ENCODE data around the gene ZDHHC14. TPM values are rescaled to one million over a fixed set of nuclear protein-coding genes. Genes with fewer than 3 reads are reported as not detected.
"Not testable (repeated sequence)": the region's sequence is repeated elsewhere in the genome, so short reads cannot be mapped to it uniquely, and the experiment has no call there.

Gene ZDHHC14
- polyA plus RNA-seq, 1 donor, result 19.1 TPM

DNA sequence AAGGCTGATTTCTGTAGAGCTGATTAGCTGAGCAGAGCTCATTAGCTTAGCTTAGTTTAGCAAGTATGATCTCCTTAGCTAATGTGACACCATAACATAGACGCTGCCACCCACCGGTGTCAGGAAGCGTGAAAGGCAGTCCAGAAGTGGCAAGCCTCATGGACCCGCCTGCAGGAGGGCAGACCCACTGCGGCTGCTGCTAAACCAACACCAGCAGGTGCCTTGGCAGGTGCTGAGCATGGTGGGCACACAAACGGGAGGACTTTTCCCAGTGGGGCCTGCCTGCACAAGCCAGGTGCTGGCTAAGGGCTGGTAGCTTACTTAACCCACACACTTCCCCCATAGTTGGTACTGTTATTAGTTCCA lies 22.7 kb downstream of the ZDHHC14 start:
- DNase-seq, result no peak

DNA sequence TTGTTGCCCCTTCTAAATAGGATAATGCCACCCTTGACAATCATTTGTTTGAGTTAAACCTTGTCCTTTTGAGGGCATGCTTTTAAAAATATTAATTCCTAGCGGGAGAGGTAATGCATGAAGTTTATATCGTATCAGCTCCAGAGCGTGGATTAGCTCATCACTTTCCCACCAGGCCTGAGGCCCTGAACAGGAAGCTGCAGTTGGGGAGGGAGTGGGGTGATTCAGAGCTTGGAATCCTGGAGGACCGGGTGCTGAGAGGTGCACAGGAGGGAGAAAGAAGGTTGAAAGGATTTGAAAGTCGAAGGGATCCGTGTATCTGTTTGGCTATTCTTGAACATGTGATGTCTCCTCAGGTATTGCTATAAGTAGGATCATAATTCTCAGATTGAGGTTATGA lies 25.0 kb downstream of the ZDHHC14 start:
- no peak for DNase-seq

DNA sequence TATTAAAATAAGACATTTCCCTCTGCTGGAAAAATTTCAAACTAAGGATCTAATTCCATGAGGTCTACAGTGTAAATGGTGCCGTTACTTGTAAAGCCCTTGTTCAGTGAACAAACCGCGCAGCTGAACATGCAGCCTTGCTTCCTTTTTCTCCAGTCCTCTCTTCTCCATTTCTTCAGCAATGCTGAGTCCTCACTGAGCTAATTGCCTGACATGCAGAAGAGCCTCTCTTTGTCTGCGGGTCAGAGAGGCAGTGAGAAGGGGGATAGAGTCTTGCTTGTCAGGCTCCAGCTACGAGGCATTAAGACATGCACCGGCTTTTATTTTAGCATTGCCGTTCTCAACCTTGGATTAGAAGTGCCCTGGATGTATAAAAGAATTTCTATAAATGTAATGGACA lies 25.7 kb downstream of the ZDHHC14 start:
- DNase-seq, result no peak

DNA sequence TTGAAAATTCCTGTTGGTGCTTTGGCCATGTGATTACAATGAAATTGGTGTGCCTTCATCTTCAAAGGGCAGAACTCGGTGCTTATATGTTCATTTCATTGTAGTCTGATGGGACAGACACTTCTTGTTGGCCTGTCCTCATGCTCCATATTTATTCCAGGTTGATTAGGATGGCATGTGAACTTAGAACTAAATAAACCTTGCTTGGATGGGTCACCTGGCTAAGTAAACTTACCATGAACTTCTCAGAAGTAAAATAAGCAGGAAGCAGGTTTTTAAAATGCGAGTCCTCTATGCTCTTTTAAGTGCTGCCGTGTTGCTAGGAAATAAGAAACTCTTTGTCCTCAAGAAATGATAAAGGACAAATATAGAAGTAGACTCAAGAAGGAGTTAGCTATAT lies 26.7 kb downstream of the ZDHHC14 start:
- no peak for DNase-seq

DNA sequence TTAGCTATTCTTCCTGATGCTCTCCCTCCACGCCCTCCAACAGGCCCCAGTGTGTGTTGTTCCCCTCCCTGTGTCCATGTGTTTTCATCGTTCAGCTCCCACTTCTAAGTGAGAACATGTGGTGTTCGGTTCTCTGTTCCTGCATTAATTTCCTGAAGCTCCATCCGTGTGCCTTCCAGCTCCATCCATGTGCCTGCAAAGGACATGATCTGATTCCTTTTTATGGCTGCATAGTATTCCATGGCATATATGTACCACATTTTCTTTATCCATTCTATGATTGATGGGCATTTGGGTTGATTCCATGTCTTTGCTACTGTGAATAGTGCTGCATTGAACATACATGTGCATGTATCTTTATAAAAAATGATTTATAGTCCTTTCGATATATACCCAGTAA lies 27.4 kb downstream of the ZDHHC14 start:
- DNase-seq, result not testable (repeated sequence)

DNA sequence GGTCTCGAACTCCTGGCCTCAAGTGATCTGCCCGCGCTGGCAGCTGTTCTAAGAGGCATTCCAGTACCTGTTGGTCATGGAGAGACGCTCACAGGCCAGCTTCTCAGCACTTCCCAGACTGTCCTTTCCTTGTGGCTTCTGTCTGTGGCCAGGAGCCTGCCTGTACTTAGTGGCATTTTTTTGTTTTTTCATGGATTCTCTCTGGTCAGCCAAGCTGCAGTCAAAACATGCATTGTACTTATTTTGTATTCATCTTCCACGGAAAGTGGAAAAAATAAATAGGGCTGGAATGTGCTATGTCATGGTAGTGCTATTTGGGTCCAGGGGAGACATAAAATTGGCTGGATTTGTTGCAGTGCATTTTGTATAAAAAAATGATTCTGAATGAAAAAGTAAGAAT lies 29.1 kb downstream of the ZDHHC14 start:
- no peak for DNase-seq

DNA sequence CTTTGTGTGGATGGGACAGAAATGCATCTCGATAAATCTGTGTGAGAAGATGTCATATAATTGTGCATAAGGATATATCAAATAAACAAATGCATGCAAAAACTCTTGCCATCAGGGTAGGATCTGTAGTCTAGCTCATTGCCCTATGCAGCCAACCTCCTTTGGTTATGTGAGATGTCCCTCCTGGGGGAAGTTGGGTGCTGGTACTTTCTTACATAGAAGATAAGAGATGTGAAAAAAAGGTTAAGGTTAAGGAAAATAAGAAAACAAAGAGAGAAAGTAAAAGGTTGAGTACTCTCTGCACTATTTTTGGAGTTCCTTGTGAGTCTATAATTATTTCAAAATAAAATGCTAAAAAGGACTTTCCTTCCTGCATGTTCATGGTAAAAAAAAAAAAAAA lies 30.4 kb downstream of the ZDHHC14 start:
- DNase-seq, result no peak

DNA sequence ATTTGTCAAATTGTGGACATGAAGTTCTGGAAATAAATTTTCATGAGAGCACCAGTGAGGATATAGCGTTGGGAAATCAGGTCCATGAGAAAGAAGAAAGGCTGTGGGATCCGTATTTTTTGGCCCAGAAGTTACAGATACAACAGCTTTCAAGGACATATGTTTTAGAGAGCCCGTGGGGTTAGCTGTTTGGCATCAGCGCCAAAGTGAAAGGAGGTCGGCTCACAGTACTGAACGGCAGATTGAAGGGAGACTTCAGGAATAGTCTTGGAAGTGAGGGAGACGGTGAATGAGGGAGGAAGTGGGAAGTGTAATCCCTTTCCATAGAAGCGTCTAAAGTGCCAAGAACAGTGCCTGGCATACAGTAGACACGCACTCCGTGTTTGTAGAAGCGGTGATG lies 31.8 kb downstream of the ZDHHC14 start:
- DNase-seq, result no peak

DNA sequence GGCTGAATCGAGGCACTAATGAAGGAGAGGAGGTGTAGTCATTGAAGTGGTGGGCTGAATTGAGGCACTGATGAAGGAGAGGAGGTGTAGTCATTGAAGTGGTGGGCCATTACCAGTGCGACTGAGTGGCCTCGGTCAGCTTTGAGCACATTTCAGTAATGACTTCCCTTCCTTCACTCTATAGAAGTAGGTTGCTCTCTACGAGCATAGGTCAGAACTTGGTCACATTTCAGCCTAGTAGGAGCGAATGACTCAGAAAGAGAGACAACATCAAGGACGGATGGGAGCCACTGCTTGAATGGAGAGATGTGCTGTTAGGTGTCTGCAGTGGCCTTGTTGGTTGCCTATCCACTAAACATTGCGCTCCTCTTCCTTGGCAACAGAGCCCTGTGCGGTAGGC lies 39.5 kb downstream of the ZDHHC14 start:
- no peak for DNase-seq

DNA sequence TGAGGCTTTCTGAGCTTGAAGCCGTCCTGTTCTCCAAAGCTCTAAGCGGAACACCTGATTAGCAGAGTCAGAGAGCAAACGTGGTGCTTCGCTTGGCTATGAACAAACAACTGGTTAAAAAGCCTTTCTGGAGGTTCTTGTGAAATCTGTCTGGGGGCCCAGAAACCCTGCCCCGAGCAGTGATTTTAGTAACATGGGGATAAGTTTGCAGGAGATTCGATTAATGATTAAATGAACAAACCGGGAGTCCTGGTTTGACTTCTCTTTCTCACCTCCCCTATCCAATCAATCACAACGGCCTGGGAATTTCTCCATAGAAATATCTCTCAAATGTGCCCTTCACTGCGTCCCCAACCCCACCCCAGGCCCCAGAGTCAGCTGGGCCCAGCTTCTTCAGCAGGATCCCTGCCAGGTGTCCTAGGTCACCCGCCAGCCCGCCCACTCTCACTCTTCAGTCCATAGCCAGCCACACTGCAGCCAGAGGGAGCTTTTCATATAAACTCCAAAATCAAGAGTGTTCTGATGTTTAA lies 43.6 kb downstream of the ZDHHC14 start:
- DNase-seq, result no peak

DNA sequence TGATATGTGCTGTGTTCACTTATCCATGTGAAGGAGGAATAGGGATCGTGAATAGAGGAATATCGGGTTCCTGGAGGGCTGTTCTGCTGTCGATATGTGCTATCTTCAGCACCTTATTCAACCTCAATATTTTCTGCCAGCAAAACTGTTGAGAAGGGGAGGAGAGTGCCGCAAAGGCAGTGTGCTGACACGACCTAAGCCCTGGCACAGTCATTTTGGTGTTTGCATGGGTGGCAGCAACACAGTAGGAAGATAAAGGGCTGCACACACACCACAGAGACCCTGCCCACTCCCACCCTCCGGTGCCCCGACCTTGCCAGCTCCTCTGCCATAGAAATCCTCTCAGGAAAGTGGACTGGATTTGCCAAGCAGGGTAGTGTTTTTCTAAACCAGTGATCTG lies 47.0 kb downstream of the ZDHHC14 start:
- no peak for DNase-seq

DNA sequence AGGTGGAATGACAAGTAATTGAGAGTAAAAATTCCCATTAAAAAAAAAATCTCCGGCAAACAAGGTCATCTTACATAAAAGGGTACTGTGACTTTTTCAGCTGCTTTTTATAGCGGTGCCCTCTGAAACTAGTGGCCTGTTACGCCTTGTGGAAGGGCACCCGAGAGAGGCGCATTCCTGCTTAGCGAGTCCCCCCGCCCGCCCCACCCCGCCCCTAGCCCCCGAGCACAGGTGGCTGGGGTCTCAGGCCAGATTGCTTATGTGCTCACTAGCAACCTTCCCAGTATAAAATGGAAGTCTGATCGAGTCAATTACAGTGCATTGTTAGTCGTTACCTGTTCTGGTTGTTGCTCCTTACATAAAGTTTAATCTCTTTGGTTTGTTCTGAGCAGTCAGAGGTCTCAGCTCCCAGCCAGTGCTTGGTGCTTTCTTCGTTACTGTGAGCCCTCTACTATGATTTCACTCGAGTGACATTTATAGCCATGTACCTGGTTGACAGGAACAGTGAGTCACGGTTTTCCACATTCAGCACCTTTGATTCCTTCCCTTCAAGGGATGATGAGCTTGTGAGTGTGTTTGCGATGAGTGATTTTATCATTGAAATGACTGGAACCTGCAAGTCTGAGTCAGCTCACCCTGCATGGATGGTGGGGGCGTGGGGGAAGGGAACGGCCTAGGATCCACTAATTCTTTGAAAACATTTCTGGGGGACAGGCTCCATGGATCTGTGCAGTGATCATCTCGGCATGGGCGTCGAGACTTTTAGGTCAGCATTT lies 47.6 kb downstream of the ZDHHC14 start:
- DNase-seq, result no peak

DNA sequence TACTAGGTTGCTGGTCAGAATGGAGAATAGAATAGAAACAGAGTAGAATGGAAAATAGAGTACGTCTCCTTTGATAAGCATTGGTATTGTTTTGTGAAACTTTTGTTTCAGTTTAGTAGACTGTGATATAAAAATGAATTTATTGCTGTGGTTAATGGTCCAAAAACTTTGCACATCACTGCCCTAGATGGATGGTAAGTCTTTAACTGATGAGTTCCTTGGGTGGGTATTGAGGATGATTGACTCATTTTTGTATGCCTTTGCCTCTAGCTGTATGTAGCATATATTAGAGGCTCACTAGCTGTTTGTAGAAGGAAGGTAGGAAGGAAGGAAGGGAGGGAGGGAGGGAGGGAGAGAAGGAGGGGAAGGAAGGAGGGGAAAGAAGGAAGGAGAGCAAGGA lies 48.3 kb downstream of the ZDHHC14 start:
- no peak for DNase-seq

DNA sequence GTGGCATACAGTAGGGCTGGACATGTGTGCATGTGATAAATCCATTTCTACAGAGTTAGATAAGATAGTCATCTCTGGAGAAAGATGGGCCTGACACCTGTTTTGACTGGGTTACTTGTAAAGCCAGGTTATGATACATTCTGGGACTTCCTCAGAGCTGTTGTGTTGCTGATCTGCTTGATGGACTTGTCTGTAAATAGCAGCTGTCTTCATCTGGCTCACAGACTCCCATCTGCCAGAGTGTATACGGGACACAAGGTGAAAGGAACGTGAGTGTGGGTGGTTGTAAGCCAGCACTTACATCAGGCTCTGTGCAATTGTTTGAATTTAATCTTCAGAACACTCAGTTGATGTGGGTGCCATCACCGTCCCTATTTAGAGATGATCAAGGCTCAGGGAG lies 49.8 kb downstream of the ZDHHC14 start:
- DNase-seq, result no peak

DNA sequence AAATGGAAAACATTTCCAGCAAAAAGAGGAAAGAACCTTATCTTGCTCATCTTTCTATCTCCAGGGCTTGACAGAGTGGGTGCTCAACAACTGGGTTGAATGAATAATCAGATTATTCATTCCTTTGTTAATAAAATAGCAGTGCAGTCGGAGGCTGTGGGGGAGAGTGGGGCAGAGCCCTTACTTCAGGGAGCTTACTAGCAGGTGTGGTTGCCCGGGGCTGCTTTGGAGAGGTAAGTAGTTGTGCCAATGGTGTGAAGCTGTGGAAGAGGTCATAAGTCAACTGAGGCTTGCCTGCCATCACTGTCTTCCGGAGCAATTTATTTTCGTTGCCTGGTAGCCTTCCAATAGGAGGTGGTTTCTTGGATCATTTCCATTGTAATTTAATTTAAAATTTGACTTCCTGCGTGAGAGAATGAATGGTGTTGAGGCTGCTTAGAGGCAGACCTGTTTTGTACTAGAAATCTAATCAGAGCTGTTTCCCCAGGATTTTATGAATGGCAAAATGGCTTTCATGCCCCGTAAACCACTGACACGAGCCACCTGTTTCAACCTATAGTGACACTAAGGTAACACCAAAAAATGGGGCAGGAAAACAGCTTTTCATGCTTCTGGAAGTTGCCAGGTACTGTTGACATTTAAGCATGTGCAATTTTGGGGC lies 51.4 kb downstream of the ZDHHC14 start:
- DNase-seq, result no peak

DNA sequence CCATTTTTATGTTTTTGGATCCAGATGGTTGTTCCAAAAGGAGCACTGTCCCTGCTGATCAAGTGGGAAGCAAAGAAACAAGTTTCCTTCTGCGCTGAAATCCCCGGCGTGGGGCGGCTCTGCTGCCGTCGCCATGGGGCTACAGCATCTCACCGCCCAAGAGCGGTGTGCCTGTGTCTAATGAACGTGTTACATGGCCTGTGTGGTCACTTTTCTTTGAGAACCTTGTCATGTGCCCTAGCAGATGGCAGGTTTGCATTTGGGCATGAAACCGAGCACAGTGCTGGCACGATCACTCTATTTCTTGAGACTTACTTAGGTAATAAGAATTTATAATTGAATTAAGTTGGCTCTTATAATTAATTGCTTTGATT lies 51.9 kb downstream of the ZDHHC14 start:
- no peak for DNase-seq

DNA sequence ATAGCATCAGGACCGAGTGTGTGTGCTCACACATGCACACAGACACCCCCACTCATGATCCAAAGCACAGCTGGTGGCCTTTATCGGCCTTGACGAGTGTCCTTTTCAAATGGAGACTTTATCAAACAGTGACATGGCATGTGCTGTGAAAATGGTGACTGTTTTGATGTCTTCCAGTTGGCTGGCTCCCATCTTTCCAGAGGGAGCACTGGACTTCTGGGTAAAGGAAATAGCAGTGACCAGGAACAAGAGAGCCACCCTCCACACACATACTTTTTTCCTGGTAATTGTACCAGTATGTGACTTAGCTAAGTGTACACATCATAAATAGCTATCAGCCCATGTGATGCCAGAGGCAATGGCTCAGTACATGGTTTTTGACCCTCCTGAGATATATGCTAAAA lies 52.7 kb downstream of the ZDHHC14 start:
- no peak for DNase-seq

DNA sequence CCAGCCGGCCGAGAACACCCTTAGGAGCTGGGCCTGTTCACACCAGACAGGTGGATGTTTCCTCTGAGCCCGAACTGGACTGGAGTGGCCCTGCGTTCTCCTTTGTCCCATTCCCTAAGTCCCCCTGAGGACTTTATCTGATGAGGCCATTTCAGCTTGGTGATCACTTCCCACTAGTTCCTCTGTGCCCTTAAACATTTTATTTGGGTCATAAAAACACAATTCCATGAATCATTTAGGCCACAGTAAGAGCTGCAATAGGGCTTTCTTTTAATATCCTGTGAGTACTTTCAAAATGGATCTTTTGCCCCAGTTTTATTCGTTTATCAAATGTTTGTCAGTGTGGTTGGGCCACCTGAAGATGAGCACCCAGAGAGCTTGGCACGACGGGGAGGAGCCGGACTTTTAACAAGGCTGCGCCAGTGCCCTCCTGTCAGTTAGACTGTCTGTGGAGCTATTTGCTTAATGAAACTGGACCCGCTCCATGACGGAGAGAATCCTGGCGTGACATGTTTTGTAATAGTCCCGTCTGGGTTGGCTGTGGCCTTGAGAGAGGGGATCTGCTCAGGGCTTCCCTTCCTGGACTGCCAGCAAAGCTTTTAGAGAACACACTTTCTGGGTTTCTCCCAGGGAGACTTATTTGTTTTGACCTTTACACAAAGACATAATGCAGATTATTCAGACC lies 53.5 kb downstream of the ZDHHC14 start:
- DNase-seq, result no peak

DNA sequence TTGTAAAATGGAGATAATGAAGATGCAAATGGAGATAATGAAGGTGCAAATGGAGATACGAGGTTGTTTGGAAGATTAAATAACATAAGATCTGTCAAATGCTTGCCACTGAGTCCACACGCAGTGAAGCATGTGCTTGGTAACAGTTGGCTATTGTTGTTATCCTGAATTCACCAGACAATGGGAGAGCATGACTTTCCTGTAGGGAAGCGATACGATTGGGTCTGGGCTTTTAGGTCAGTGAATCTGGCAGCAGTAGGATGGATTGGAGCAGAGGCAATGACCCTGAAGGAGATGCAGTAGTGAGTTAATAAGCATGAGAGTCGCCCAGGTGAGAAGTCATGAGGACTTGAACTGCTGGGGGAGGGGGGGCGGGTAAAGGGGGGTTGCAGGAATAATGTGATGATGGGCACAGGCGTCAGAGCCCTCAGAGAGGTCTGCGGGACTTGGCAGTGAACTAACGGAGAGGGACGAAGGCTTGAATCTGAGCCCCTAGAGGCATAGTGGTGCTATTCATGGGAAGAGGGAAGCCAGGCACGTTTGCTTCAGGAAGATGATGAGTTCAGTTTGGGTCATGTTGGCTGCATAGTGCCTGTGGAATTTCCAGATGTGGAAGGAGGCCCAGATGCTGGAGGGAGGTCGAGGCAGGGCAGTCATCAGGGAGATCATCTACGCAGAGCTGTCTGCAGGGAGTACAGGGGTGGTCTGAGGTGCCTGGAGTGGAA lies 55.4 kb downstream of the ZDHHC14 start:
- DNase-seq, result no peak

DNA sequence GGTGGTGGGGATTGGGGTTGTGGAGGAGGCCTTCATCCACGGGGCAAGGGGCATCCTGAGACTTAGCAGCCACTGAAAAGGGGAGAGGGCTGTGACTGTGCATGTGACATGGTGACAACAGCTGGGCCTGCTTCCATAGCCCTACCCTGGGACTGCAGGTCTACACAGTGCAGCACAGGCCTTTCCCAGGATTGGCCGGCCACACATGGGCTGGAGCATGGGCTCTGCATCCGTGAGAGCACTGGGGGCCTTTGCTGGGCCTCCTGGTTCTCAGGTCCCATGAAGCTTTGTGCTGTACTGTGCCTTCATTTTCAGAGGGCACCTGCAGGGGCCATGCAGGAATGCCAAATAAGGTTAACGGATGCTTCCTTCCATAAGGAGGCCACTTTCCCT lies 56.0 kb downstream of the ZDHHC14 start:
- no peak for DNase-seq

DNA sequence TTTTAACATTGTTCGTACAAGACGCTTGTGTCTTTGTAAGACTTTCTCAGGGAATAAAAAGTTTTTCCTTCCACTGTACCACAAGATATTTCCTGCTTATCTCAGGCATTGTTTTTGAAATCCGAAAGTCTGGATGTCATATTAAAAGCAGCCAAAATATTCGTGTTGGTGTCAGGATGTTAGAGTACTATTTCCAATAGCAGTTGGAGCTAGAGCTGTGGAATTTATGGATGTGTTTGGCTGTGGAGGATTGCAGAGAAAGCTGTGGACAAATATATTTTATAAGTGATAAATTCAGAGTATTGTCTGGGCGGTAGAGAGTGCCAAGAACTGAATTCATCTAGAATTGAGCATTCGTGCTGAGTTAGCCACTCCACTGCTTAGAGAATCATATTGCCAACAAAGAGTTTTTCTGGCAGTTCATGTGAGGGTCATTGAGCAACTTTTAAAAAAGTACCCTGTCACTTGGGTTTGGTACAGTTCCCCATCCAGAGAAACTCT lies 57.7 kb downstream of the ZDHHC14 start:
- no peak for DNase-seq

DNA sequence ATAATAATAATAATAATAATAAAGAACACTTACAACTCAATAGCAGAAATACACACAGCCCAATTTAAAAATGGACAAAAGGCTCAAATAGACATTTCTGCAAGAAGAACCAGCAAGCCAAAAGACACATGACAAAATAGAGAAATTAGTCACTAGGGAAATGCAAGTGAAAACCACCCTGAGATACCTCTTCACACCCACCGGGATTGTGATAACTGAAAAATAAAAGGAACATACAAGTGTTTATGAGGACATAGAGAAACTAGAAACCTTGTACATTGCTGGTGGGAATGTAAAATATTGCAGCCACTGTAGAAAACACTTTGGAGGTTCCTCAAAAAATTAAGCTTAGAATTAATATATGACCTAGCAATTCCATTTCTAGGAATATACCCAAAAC lies 59.2 kb downstream of the ZDHHC14 start:
- DNase-seq, result no peak

DNA sequence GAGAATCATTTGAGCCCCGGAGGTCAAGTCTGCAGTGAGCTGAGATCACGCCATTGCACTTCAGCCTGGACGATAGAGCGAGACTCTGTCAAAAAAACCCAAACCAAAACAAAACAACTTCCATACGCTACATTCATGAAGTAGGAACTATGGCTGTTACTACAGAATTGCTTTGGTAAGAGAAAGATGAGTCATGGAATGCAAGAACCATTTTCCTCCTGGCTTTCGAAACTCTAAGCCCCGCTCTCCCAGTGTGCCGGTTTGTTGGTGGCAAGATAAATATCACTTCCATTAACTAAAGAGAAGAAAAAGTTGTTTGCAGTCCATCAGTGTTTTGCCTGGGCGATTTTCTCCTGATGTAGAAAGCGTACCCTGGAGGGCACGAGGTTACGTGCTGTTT lies 61.3 kb downstream of the ZDHHC14 start:
- no peak for DNase-seq

All from left kidney (tissue), 2 donors.